IMR-90 (cell line): ENCODE results near the gene PTGER2. TPM values are rescaled to one million over a fixed set of nuclear protein-coding genes. Genes with fewer than 3 reads are reported as not detected.
A peak's percentile ranks its signal among the peaks of the same experiment; 100 is the strongest.

Source experiments
- ATAC-seq: fragments of 200-7000 bp; cut with Tn5 transposase; 2 replicates; pipeline ENCODE4 v1.9.1; 2020; ENCODE audit warnings: low read depth, mild to moderate bottlenecking, moderate library complexity
- BruUV-seq: library from RNA; stranded (reverse); fragments of 400-500 nt; replicated peaks from 2 replicates; lab custom pipeline; 2021; lab: Mats Ljungman, UMichigan
- CTCF ChIA-PET: fragments of 300-600 bp; formaldehyde crosslinking; extraction: SDS; loops from one replicate; lab custom pipeline; 2021; ENCODE audit warnings: antibody characterized with exemption; lab: Yijun Ruan, JAX
- POLR2A ChIA-PET: fragments of 300-600 bp; sonication (Branson Sonifier 250); formaldehyde crosslinking; loops from one replicate; lab custom pipeline; 2022; ENCODE audit warnings: antibody characterized with exemption; ENCODE audit not compliant: unreplicated experiment; lab: Charles Lee
- DNase-seq: peaks from one replicate; pipeline ENCODE4 v3.0.0; 2013
- H2AFZ ChIP-seq: replicated peaks from 2 replicates; pipeline ENCODE3; 2013; ENCODE audit warnings: low read length, mild to moderate bottlenecking; ENCODE audit not compliant: poor library complexity
- H2AK5ac ChIP-seq: 2 replicates; pipeline ENCODE4 v1.6.1; 2013; ENCODE audit warnings: low read depth, low read length, inconsistent platforms
- H2AK9ac ChIP-seq: replicated peaks from 2 replicates; pipeline ENCODE3; 2013; ENCODE audit warnings: mild to moderate bottlenecking, low read depth, low read length, moderate library complexity; ENCODE audit not compliant: poor library complexity
- H2BK120ac ChIP-seq: 2 replicates; pipeline ENCODE4 v1.6.1; 2013; ENCODE audit warnings: low read depth, low read length, inconsistent platforms
- H2BK15ac ChIP-seq: 3 replicates; pipeline ENCODE4 v1.6.1; 2013; ENCODE audit warnings: low read depth, low read length, inconsistent platforms
- H2BK20ac ChIP-seq: 2 replicates; pipeline ENCODE4 v1.6.1; 2013; ENCODE audit warnings: low read depth, mild to moderate bottlenecking, inconsistent platforms, low read length, moderate library complexity
- H2BK5ac ChIP-seq: 2 replicates; pipeline ENCODE4 v1.6.1; 2013; ENCODE audit warnings: mild to moderate bottlenecking, low read depth, low read length, inconsistent platforms; ENCODE audit not compliant: poor library complexity, severe bottlenecking
- H3K14ac ChIP-seq: replicated peaks from 2 replicates; pipeline ENCODE4 v1.6.1; 2013; ENCODE audit warnings: low read depth, low read length, inconsistent platforms
- H3K18ac ChIP-seq: 2 replicates; pipeline ENCODE4 v1.6.1; 2013; ENCODE audit warnings: low read depth, low read length, control low read depth
- H3K23ac ChIP-seq: 2 replicates; pipeline ENCODE4 v1.6.1; 2013; ENCODE audit warnings: low read depth, low read length, inconsistent platforms
- H3K27ac ChIP-seq: 2 replicates; pipeline ENCODE4 v1.5.1; 2013; ENCODE audit warnings: mild to moderate bottlenecking, control low read depth, low read length; ENCODE audit not compliant: insufficient read depth
- H3K27me3 ChIP-seq: 2 replicates; pipeline ENCODE4 v1.6.1; 2013; ENCODE audit warnings: low read length; ENCODE audit not compliant: control insufficient read depth, insufficient read depth
- H3K36me3 ChIP-seq: 2 replicates; pipeline ENCODE4 v1.6.1; 2013; ENCODE audit warnings: low read length, mixed read lengths; ENCODE audit not compliant: control insufficient read depth, insufficient read depth
- H3K4ac ChIP-seq: 2 replicates; pipeline ENCODE4 v1.6.1; 2013; ENCODE audit warnings: low read depth, low read length, inconsistent platforms
- H3K4me1 ChIP-seq: 2 replicates; pipeline ENCODE4 v1.6.1; 2013; ENCODE audit warnings: low read length, mixed read lengths; ENCODE audit not compliant: control insufficient read depth, insufficient read depth
- H3K4me2 ChIP-seq: 2 replicates; pipeline ENCODE4 v1.6.1; 2013; ENCODE audit warnings: low read depth, mild to moderate bottlenecking, control low read depth, low read length, moderate library complexity
- H3K4me3 ChIP-seq: 2 replicates; pipeline ENCODE4 v1.5.1; 2013; ENCODE audit warnings: low read depth, mild to moderate bottlenecking, control low read depth, low read length, moderate library complexity; ENCODE audit not compliant: insufficient read depth
- H3K56ac ChIP-seq: 2 replicates; pipeline ENCODE4 v1.6.1; 2013; ENCODE audit warnings: low read length, inconsistent platforms; ENCODE audit not compliant: insufficient read depth; ENCODE audit errors: extremely low read depth
- H3K79me1 ChIP-seq, 2 experiments: 2 replicates each; pipeline ENCODE4 v1.6.1; 2013; ENCODE audit warnings: low read length in 2 of 2, inconsistent platforms in 1 of 2, low read depth in 1 of 2
- H3K9ac ChIP-seq: 2 replicates; pipeline ENCODE4 v1.6.1; 2013; ENCODE audit warnings: low read depth, low read length, control low read depth
- H3K9me1 ChIP-seq: 2 replicates; pipeline ENCODE4 v1.6.1; 2013; ENCODE audit warnings: low read length, inconsistent platforms; ENCODE audit not compliant: insufficient read depth
- H3K9me3 ChIP-seq: 2 replicates; pipeline ENCODE4 v1.6.1; 2013; ENCODE audit warnings: low read length; ENCODE audit not compliant: control insufficient read depth, insufficient read depth
- H4K20me1 ChIP-seq: 2 replicates; pipeline ENCODE4 v1.6.1; 2013; ENCODE audit warnings: low read length, inconsistent platforms; ENCODE audit not compliant: insufficient read depth
- H4K5ac ChIP-seq: 2 replicates; pipeline ENCODE4 v1.6.1; 2013; ENCODE audit warnings: mild to moderate bottlenecking, low read depth, low read length, control low read depth
- H4K8ac ChIP-seq, 2 experiments: 2 replicates each; pipeline ENCODE4 v1.6.1; 2013; ENCODE audit warnings: low read depth in 2 of 2, low read length in 2 of 2, control low read depth in 1 of 2, inconsistent platforms in 1 of 2
- H4K91ac ChIP-seq: 2 replicates; pipeline ENCODE4 v1.6.1; 2013; ENCODE audit warnings: low read depth, low read length, inconsistent platforms; ENCODE audit not compliant: insufficient read depth
- CEBPB ChIP-seq: IDR thresholded peaks from 2 replicates; pipeline ENCODE4 v1.6.1; 2012; ENCODE audit warnings: low read depth, low read length, improper control_type of control experiment
- CHD1 ChIP-seq: IDR thresholded peaks from 2 replicates; pipeline ENCODE4 v1.6.1; 2012; ENCODE audit warnings: low read depth, low read length, improper control_type of control experiment
- MAFK ChIP-seq: IDR thresholded peaks from 2 replicates; pipeline ENCODE4 v1.6.1; 2012; ENCODE audit warnings: low read depth, low read length, improper control_type of control experiment
- RCOR1 ChIP-seq: IDR thresholded peaks from 2 replicates; pipeline ENCODE4 v1.6.1; 2012; ENCODE audit warnings: mild to moderate bottlenecking, low read length, improper control_type of control experiment; ENCODE audit not compliant: insufficient replicate concordance
- RFX5 ChIP-seq: IDR thresholded peaks from 2 replicates; pipeline ENCODE4 v1.8.0; 2012; ENCODE audit warnings: low read depth, mild to moderate bottlenecking, low read length, moderate library complexity
- USF2 ChIP-seq: fragments of 150-350 bp; IDR thresholded peaks from 2 replicates; pipeline ENCODE4 v1.6.1; 2017; ENCODE audit warnings: mild to moderate bottlenecking, antibody characterized with exemption, low read length, low read depth
- WGBS, 2 experiments: methylation state at CpG; one replicate each; pipeline versions ENCODE4 v1.1.5 to v1.1.7; 2013; ENCODE audit warnings: missing lambda C conversion rate in 2 of 2; ENCODE audit not compliant: insufficient read length in 1 of 2; ENCODE audit errors: extremely low coverage in 2 of 2; 5-methylcytosine and 5-hydroxymethylcytosine counted together
- dilution Hi-C: fragments of 300-500 bp; cut with HindIII; formaldehyde crosslinking; loops from one replicate; pipeline ENCODE4 v1.14.3; 2018; ENCODE audit warnings: low sequenced_read_pairs; ENCODE audit not compliant: unreplicated experiment
- in situ Hi-C: fragments of 300-500 bp; cut with MboI; formaldehyde crosslinking; loops from 3 replicates; pipeline ENCODE4 v1.14.3; 2019; ENCODE audit warnings: low sequenced_read_pairs, inconsistent platforms, mixed read lengths
- intact Hi-C: fragments of 100-400 bp; cut with micrococcal nuclease; formaldehyde crosslinking; loops from 2 replicates; pipeline ENCODE4 v1.10.0; 2022
- polyA plus RNA-seq, 3 experiments: library from polyadenylated mRNA; depleted of rRNA; stranded (reverse); fragments of >200 nt; gene quantifications; 2 replicates each; pipeline ENCODE4 v1.2.3, GENCODE V29; 2012; ENCODE audit warnings: low replicate concordance in 1 of 3
- total RNA-seq: library from RNA; depleted of rRNA; stranded (reverse); fragments of >200 nt; gene quantifications from 2 replicates; pipeline ENCODE4 v1.2.3, GENCODE V29; 2012

Gene PTGER2
- total and polyA plus RNA-seq, 2 of the 4 experiments (the other 2 are of a cell fraction): 24.7 to 58.5 TPM

GRCh38 chr14:52313462-52313861, 650 bp upstream of the PTGER2 start:
- WGBS, 2 experiments: 17% methylated on average over 1 of the region's 10 CpGs; no CpG with 5 or more reads in 1 of the 2 experiments
- Histone ChIP-seq H3K4me1 (peaks cover 9% of the 10 kb centered on the region), H3K9me1 (peaks cover 5% of the 10 kb centered on the region), H2BK20ac (peak overlapping the region; percentile 80), H3K4me3 (peak overlapping the region; percentile 90), H3K9me3 (no peaks in the 10 kb centered on the region), H2BK5ac (peak overlapping the region; percentile 88), H3K27me3 (no peaks in the 10 kb centered on the region), H4K5ac (peak overlapping the region; percentile 59), H2AK9ac (peak overlapping the region; percentile 78), H3K18ac (peak overlapping the region; percentile 92), H4K20me1 (peaks cover 5% of the 10 kb centered on the region), H4K91ac (peak overlapping the region; percentile 91), H3K23ac (peak overlapping the region; percentile 98), H2BK15ac (peak overlapping the region; percentile 93; the same call in 2 of the 3 replicates), H3K36me3 (peaks cover 6% of the 10 kb centered on the region; the same call in 1 of the 2 replicates), H2AFZ (peak overlapping the region; percentile 88), H4K8ac (peak overlapping the region; percentile 56 to 87), H3K27ac (peak overlapping the region; percentile 86), H3K9ac (peak overlapping the region; percentile 95), H3K56ac (peak overlapping the region; percentile 81), H3K4me2 (peak overlapping the region; percentile 91), H3K14ac (peak overlapping the region; percentile 93), H3K4ac (peak overlapping the region; percentile 89), H2BK120ac (peak overlapping the region; percentile 93), H2AK5ac (peak overlapping the region; percentile 33; the same call in 1 of the 2 replicates), H3K79me1 (peaks cover 15 to 73% of the 10 kb centered on the region in 2 experiments; a peak in 3 of 4 replicates)
- intact Hi-C loops (loop anchor here (5.0 kb wide), 1 partner anchor 379 kb away; no protein-coding TSS in a partner anchor), in situ Hi-C loops (loop anchor here (25.0 kb wide), 1 partner anchor 374 kb away; the partner anchor contains the start of gene ERO1A), dilution Hi-C loops (no loop called here)
- TSS peak; percentile 17 for BruUV-seq
- DNase-seq: peak; percentile 44
- no peak for ATAC-seq
- ChIA-PET POLR2A (interaction anchor here (1.4 kb wide), 1 partner anchor 145 kb away, joined by 6 read pairs; no protein-coding TSS in a partner anchor), CTCF (interaction anchor here (0.6 kb wide), 1 partner anchor 41 kb away, joined by 3 read pairs; no protein-coding TSS in a partner anchor)
- TF ChIP-seq RCOR1 (no peak), CHD1 (no peak), RFX5 (no peak), MAFK (no peak), CEBPB (no peak), USF2 (no peak)
